Panc1 (cell line): ENCODE results near the gene LHFPL3. TPM values are rescaled to one million over a fixed set of nuclear protein-coding genes. Genes with fewer than 3 reads are reported as not detected.

Experiments
- ATAC-seq: fragments of 200-7000 bp; cut with Tn5 transposase; 2 replicates; pipeline ENCODE4 v1.9.1; 2020; ENCODE audit warnings: mild to moderate bottlenecking, moderate library complexity
- BruUV-seq: library from RNA; stranded (reverse); fragments of 400-500 nt; replicated peaks from 2 replicates; lab custom pipeline; 2021; lab: Mats Ljungman, UMichigan
- CTCF ChIA-PET: fragments of 300-600 bp; sonication (Branson Sonifier 250); formaldehyde crosslinking; loops from one replicate; lab custom pipeline; 2022; ENCODE audit warnings: antibody characterized with exemption; lab: Charles Lee
- POLR2A ChIA-PET: fragments of 300-600 bp; sonication (Branson Sonifier 250); formaldehyde crosslinking; loops from one replicate; lab custom pipeline; 2022; ENCODE audit warnings: antibody characterized with exemption; lab: Charles Lee
- DNase-seq: peaks from one replicate; pipeline ENCODE4 v3.0.0-alpha.2; 2010; ENCODE audit warnings: low read depth, low spot score
- H3K27ac ChIP-seq: 2 replicates; pipeline ENCODE4 v1.5.1; 2011; ENCODE audit warnings: mild to moderate bottlenecking, low read length, inconsistent platforms
- H3K27me3 ChIP-seq: fragments of 200-500 bp; sonication (Bioruptor generic); 2 replicates; pipeline ENCODE4 v1.6.0; 2014; ENCODE audit warnings: low read length, inconsistent platforms; ENCODE audit not compliant: control insufficient read depth, insufficient read depth
- H3K36me3 ChIP-seq: fragments of 200-500 bp; sonication (Bioruptor generic); 2 replicates; pipeline ENCODE4 v1.5.1; 2014; ENCODE audit warnings: inconsistent platforms, mild to moderate bottlenecking, low read length, moderate library complexity; ENCODE audit not compliant: control insufficient read depth, insufficient read depth
- H3K4me1 ChIP-seq: 2 replicates; pipeline ENCODE4 v1.5.1; 2011; ENCODE audit warnings: inconsistent platforms, mild to moderate bottlenecking, low read length, moderate library complexity; ENCODE audit not compliant: control insufficient read depth, insufficient read depth
- H3K4me3 ChIP-seq, 2 experiments: 2 replicates each; pipeline ENCODE4 v1.5.1; 2011 to 2012; ENCODE audit warnings: low read depth in 2 of 2, low read length in 2 of 2, mild to moderate bottlenecking in 2 of 2, inconsistent platforms in 1 of 2, moderate library complexity in 1 of 2
- H3K9me3 ChIP-seq: fragments of 200-500 bp; sonication (Bioruptor generic); 2 replicates; pipeline ENCODE4 v1.5.1; 2014; ENCODE audit warnings: low read depth, mild to moderate bottlenecking, inconsistent platforms, low read length, moderate library complexity; ENCODE audit not compliant: control insufficient read depth, insufficient read depth
- POLR2AphosphoS5 ChIP-seq: IDR thresholded peaks from 2 replicates; pipeline ENCODE4 v1.6.1; 2012; ENCODE audit warnings: mild to moderate bottlenecking, low read depth, low read length, moderate library complexity
- SIN3A ChIP-seq: IDR thresholded peaks from 2 replicates; pipeline ENCODE4 v1.6.1; 2012; ENCODE audit warnings: low read depth, mild to moderate bottlenecking, low read length, moderate library complexity, borderline replicate concordance; ENCODE audit not compliant: insufficient read depth
- TCF7L2 ChIP-seq: IDR thresholded peaks from 2 replicates; pipeline ENCODE4 v1.6.1; 2011; ENCODE audit warnings: mild to moderate bottlenecking, low read depth, low read length, inconsistent platforms
- in situ Hi-C: cut with HindIII; loops from 2 replicates; pipeline ENCODE4 v1.10.0; 2016; ENCODE audit warnings: low sequenced_read_pairs, low pct_unique_long_range_greater_than_20kb
- intact Hi-C: fragments of 100-400 bp; cut with micrococcal nuclease; formaldehyde crosslinking; loops from one replicate; pipeline ENCODE4 v1.10.0; 2022; ENCODE audit not compliant: unreplicated experiment
- total RNA-seq: library from RNA; stranded (reverse); gene quantifications from one replicate; pipeline ENCODE4 v1.2.1, GENCODE V29; 2021; ENCODE audit not compliant: unreplicated experiment
- TF ChIP-seq, protein P1 (sequence below), 2 experiments: IDR thresholded peaks; 2 replicates each; pipeline ENCODE4 v1.6.1; 2011 to 2012; ENCODE audit warnings: low read depth in 2 of 2, control low read depth in 1 of 2, low read length in 1 of 2, mild to moderate bottlenecking in 1 of 2, moderate library complexity in 1 of 2; ENCODE audit not compliant: insufficient read depth in 1 of 2
- TF ChIP-seq, protein P2 (sequence below): fragments of 450-650 bp; IDR thresholded peaks from 2 replicates; pipeline ENCODE4 v1.5.1; 2017; ENCODE audit warnings: mild to moderate bottlenecking

Gene LHFPL3
- total RNA-seq, 1 experiment from 2014 or later: not detected

DNA sequence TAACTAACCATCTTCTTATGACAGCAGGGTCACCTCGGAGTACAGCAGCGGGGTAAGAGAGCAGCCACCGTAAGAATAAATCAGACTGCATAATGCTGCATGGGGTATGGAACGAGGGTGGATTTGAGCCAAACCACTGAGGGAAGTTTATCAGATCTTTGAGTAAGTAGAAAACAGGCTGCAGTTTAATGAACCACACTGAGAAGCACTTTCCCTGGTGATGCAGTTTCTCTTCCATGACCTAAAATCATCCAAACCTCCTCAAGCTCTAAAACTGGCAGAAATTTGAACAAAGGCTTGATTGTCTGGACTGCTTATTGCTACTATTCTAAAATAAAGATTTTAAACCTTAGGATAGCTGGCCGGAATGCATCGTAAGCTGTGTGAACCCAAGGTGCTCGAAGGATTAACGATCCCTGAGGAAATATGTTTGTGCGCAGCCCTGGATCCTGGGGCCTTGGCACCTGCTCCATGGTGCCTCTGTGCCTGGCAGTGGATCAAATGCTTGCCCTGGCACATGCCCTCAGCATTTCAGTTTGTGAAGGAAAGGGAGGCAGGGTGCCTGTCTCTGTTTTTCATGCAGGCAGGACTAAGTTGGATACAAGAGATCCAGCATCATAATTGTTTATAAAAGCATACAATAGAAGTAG is 322.7 kb downstream of the LHFPL3 start:
- ChIA-PET POLR2A (interaction anchor here (0.6 kb wide), 1 partner anchor 11 kb away, joined by 3 read pairs; no protein-coding TSS in a partner anchor), CTCF (no interaction called here)
- Histone ChIP-seq H3K36me3 (no peaks in the 10 kb centered on the region), H3K27me3 (0 out of 2 replicates have a peak, but pooled peaks cover under 1% of the 10 kb centered on the region), H3K4me1 (no peaks in the 10 kb centered on the region; the same call in 1 of the 2 replicates), H3K4me3 (no peak overlapping the region), H3K27ac (no peak overlapping the region), H3K9me3 (no peaks in the 10 kb centered on the region)
- intact Hi-C loops: no loop called here
- DNase-seq (no peak), ATAC-seq (no peak)
- BruUV-seq: no TSS peak
- in situ Hi-C loops: no loop called here
- TF ChIP-seq, protein P1, sequence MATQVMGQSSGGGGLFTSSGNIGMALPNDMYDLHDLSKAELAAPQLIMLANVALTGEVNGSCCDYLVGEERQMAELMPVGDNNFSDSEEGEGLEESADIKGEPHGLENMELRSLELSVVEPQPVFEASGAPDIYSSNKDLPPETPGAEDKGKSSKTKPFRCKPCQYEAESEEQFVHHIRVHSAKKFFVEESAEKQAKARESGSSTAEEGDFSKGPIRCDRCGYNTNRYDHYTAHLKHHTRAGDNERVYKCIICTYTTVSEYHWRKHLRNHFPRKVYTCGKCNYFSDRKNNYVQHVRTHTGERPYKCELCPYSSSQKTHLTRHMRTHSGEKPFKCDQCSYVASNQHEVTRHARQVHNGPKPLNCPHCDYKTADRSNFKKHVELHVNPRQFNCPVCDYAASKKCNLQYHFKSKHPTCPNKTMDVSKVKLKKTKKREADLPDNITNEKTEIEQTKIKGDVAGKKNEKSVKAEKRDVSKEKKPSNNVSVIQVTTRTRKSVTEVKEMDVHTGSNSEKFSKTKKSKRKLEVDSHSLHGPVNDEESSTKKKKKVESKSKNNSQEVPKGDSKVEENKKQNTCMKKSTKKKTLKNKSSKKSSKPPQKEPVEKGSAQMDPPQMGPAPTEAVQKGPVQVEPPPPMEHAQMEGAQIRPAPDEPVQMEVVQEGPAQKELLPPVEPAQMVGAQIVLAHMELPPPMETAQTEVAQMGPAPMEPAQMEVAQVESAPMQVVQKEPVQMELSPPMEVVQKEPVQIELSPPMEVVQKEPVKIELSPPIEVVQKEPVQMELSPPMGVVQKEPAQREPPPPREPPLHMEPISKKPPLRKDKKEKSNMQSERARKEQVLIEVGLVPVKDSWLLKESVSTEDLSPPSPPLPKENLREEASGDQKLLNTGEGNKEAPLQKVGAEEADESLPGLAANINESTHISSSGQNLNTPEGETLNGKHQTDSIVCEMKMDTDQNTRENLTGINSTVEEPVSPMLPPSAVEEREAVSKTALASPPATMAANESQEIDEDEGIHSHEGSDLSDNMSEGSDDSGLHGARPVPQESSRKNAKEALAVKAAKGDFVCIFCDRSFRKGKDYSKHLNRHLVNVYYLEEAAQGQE (IDR thresholded peaks at IDR 0.05; ENCODE audit: insufficient read depth in 1 of 2, low read depth in 2 of 2, low read length in 1 of 2): no peak
- TF ChIP-seq, protein P2, sequence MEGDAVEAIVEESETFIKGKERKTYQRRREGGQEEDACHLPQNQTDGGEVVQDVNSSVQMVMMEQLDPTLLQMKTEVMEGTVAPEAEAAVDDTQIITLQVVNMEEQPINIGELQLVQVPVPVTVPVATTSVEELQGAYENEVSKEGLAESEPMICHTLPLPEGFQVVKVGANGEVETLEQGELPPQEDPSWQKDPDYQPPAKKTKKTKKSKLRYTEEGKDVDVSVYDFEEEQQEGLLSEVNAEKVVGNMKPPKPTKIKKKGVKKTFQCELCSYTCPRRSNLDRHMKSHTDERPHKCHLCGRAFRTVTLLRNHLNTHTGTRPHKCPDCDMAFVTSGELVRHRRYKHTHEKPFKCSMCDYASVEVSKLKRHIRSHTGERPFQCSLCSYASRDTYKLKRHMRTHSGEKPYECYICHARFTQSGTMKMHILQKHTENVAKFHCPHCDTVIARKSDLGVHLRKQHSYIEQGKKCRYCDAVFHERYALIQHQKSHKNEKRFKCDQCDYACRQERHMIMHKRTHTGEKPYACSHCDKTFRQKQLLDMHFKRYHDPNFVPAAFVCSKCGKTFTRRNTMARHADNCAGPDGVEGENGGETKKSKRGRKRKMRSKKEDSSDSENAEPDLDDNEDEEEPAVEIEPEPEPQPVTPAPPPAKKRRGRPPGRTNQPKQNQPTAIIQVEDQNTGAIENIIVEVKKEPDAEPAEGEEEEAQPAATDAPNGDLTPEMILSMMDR: no peak
- TF ChIP-seq TCF7L2: no peak
- TF ChIP-seq POLR2AphosphoS5: no peak
- no peak for TF ChIP-seq SIN3A

DNA sequence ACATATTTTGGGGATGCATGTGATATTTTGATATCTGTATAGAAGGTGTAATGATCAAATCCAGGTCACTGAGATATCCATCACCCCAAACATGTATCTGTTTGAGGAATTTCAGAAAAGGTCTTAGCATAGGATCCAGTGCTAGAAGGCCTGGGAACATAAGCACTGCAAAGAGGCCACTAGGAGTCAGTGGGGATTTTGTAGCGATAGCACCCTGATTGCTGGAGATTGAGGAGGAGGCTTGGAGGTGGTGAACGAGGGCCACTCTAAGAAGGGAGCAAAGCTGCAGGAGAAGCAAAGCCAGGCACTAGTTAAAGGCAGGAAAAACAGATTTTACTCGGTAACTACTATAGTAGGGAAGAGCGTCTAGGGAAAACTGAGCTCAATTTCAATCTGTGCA is 324.0 kb downstream of the LHFPL3 start:
- no TSS peak for BruUV-seq
- no peaks in the 10 kb centered on the region; the same call in 1 of the 2 replicates for H3K4me1 ChIP-seq
- intact Hi-C loops: no loop called here
- H3K27me3 ChIP-seq: no peaks in the 10 kb centered on the region
- no peak for DNase-seq
- no peak overlapping the region for H3K4me3 ChIP-seq
- POLR2A ChIA-PET: no interaction called here
- TF ChIP-seq, protein P1 (IDR thresholded peaks at IDR 0.05; ENCODE audit: insufficient read depth in 1 of 2, low read depth in 2 of 2, low read length in 1 of 2): no peak
- TF ChIP-seq SIN3A: no peak
- in situ Hi-C loops: no loop called here
- ATAC-seq: no peak
- no peaks in the 10 kb centered on the region for H3K9me3 ChIP-seq
- CTCF ChIA-PET: no interaction called here
- H3K27ac ChIP-seq: no peak overlapping the region
- H3K36me3 ChIP-seq: no peaks in the 10 kb centered on the region
